NAMALWA (cell line): ENCODE data around the gene JUP.
"Not testable (repeated sequence)": the region's sequence is repeated elsewhere in the genome, so short reads cannot be mapped to it uniquely, and the experiment has no call there.

Experiments used
- DNase-seq: peaks from one replicate; pipeline ENCODE4 v3.0.0-alpha.2; 2015; ENCODE audit warnings: low spot score

The JUP gene

DNA sequence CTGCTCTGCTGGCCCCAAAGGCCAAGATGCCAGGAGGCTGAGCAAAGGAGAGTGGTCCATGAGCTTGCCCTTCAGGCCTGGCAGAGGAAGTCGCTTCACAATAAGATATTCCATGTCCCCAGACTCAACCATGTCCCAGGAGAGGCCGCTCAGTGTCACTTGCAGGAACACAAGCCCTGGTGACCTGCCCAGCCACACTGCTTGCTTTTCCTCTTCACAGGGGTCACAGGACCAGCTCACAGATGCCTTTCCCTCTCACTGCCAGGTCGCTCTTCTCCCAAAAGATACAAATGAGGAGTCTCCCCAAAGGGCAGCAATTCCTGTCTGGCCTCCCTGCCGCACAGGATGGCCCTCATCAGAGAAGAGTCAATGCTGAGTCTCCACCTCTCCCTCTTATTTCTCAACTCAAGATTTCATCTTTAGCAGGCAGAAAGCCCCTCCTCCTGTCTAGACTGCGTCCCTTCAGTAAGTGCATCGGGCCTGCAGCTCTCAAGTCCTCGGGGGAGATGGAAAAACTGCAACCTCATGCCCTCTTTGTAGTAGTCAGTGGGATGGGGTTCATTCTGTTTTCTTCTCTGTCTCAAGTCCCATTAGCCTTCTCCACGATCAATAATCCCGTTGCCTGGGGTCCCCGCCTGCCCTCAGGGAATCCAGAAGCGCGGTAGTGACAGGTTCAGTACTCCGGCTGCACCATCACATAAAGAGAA is 5.0 kb downstream of the JUP start:
- no peak for DNase-seq

- DNase-seq = no peak
These were observed 6.6 kb downstream of the JUP start for GRCh38 chr17:41779954-41780353.

- DNase-seq = no peak
These were observed 8.8 kb downstream of the JUP start for GRCh38 chr17:41777574-41778188.

DNA sequence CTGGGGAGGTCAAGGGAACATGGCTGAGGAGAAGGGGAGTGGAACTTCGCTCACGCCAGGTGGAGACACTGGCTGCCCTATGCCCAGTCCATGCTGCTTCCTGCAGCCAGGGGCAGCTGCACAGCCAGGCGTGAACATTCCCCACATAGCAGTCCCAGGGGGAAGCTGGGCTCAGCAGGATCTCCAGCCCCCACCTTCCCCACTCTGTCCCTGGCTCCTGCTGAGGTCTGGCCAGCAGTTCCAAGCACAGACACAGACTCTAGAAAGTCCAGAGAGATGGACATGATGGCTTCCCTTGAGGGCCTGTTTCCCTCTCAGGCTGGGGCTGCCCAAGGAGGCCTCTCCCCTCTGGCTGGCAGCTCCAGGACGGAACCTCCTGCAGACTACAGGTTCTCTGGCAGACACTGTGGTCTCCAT is 9.3 kb downstream of the JUP start:
- no peak for DNase-seq

DNA sequence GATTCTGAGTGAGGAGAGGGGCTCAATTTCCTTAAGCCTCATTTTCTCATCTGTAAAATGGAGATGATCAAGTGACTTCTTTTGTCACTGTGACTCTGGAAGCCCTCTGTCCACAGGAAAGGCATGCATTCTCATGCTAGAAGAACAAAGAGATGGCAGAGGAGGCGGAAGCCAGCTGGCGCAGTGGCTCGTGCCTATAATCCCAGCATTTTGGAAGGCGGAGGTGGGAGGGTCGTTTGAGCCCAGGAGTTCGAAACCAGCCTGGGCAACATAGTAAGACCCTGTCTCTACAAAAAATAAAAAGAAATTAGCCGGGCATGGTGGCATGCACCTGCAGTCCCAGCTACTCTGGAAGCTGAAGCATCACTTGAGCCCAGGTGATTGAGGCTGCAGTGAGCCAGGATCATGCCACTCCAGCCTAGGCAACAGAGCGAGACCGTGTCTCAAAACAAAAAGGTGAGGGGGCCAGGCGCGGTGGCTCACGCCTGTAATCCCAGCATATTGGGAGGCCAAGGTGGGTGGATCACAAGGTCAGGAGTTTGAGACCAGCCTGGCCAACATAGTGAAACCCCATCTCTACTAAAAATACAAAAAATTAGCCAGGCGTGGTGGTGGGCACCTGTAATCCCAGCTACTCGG is 10.1 kb downstream of the JUP start:
- DNase-seq = not testable (repeated sequence)

- DNase-seq = no peak
These were observed 10.9 kb downstream of the JUP start for GRCh38 chr17:41775394-41776226.

GRCh38 chr17:41773731-41774193 is 12.7 kb downstream of the JUP start:
- no peak for DNase-seq

DNA sequence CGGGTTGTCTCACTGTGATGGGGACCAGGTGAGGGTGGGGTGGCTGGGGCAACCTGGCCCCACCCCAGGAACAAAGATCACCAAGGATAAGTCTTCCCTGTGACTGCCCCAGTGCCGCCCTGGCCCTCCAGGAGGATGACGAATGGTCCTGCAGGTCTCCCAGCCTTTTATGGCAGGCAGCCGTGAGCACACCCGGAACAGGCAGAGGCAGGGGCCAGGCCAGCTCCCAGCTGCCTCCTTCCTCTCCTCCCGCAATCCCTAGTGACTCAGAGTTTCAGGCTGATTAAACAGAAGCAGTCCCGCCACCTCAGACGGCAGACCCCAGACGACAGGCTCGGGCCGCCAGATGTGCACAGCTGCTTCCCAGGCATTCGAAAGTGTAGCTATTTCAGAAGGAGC is 13.3 kb downstream of the JUP start:
- no peak for DNase-seq

- no peak for DNase-seq
These were observed 13.8 kb downstream of the JUP start for GRCh38 chr17:41772586-41773189.

DNA sequence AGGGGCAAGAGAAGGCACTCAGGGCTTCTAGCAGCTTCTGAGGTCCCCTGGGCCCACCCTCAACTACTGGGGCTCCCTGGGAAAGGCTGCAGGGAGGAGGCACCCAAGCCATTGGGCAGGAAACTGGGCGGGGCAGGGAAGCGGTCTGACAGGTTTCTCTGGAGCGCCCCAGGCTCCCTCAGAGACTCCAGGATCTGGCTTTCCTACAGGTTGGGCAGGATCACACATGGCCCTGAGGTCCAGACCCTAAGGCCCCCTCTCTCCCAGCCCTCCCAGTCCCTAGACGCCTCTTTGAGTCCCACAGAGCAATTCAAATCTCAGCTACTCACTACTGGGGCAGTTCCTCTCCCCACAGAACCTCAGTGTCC is 14.3 kb downstream of the JUP start:
- DNase-seq = no peak

DNA sequence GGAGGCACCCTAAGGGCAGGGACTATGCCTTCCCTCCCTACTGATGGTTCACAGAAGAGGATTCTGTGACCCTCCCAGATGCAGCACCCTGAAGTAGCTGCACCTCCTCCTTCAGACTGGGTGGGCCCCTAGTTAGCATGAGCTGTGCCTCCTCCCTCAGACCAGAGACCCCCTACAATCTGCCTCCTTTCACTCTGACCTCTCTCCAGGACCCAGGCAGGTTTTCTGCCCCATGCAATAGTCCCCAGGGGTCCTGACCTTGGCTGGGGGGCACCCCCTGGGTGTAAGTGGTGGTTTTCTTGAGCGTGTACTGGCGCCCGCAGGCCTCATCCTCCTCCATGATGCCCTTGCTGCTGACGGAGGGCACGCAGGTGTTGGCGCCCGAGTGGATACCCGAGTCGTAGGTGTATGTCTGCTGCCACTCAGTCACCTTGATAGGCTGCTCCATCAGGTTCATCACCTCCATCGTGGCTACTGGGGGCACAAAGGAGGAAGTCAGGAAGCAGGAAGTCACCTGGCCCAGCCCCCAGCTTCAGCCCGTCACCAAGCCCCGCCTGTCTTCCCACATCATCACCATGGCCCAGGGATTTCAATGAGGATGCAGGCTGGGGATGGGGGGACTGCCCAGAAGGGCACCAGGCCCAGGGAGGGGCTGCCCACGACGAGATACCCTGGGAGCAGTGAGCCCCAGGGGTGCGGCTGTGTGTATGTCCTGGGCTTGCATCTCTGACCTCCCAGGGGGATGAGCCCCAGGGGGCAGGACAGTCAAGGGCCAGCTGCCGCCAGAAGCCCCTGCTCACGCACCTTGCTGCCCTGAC is 14.9 kb downstream of the JUP start:
- no peak for DNase-seq

DNA sequence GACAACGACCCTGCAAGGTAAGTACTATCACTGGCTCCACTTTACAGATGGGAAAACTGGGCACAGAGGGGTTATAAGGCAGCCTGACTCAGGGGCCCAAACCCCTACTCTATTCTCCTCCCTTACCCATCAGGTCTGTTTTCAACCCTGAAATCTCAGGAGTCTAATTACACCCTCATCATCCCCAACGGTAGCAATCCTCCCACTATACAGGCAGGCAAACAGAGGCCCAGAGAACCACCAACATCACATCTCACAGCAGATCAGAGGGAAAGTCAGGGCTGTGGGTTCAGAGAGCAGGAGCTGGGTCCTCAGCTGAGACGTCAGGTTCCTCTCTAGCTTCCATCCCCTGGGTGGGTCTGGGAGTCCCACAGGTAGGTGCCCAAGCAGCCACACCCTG is 16.5 kb downstream of the JUP start:
- no peak for DNase-seq

DNA sequence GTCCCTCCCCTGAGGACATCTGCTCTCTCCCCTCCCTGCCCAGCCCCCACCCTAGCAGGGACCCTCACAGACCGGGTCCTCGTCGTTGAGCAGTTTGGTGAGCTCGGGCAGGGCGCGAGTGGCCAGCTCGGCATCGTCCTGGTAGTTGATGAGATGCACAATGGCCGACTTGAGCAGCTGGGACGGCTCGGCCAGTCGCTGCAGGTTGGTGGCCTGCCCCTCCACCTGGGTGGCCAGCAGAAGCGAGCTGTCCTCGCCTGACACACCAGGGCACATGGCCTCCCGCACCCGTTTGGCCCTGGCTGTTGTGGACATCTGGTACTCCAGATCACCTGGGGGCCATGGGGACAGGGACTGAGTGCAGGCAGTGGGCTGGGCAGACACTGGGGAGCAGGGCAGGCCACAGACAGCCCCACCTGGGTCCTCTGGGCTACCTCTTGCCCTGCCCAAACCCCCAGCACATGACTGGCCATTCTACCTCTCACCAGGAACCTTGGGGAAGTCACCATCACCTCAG is 17.1 kb downstream of the JUP start:
- DNase-seq = no peak

DNA sequence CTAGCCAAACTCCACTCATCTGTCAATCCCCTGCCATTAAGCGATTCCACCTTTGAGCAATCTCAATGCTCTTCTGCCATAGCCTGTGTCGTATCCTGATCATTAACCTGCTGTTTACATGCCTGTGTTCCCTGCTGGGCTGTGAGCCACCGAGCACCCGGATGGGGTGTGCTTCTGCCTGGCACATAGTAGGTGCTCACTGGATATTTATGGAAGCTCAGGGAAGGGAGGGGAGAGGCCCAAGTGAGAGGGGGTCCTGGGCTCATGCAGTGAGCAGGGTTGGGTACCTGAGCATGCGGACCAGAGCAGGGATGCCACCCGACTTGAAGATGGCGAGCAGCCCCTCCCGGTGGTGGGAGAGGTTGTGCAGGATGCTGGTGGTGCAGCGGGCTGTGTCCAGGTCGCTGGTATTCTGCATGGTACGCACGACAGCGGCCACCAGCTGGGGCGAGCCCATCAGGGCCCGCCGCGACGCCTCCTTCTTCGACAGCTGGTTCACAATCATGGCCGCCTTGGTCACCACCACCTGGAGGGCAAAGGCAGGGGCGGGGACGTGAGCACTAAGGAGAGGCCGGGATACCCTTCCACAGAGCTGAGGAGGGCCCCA is 17.7 kb downstream of the JUP start:
- no peak for DNase-seq

- DNase-seq = no peak
These were observed 19.0 kb downstream of the JUP start for GRCh38 chr17:41767324-41768042.

DNA sequence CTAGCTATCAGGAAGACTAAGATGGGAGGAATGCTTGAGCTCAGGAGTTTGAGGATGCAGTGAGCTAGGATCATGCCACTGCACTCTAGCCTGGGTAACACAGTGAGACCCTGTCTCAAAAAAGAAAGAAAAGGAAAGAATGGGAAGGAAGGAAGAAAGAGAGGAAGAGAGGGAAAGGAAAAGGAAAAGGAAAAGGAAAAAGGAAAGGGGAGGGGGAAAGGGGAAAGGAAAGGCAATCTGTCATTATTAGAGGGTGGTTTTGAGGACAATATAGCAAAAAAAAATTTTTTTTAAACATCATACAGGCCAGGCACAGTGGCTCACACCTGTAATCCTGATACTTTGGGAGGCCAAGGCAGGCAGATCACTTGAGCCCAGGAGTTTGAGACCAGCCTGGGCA is 20.4 kb downstream of the JUP start:
- no peak for DNase-seq

DNA sequence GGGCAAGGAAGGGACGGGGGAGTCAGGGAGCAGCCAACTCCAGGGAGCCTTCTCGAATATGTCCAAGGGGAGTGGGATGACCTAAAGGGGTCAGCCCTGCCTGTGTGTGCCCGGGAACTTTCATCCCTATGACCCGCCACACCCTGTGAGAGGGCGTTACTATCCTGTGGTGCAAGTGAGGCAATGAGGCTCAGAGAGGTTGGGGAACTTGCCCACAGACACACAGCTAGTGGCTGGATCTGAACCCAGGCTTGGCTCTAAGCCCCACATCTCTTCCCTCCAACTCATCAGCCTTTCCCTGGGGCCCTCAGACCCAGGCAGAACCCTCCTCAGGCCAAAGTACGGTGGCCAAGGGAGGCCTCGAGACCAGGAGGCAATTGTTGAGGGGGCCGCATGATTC is 23.2 kb downstream of the JUP start:
- no peak for DNase-seq

GRCh38 chr17:41762841-41763240 is 23.7 kb downstream of the JUP start:
- DNase-seq = no peak

GRCh38 chr17:41762391-41762790 is 24.1 kb downstream of the JUP start:
- no peak for DNase-seq

GRCh38 chr17:41760878-41761277 is 25.6 kb downstream of the JUP start:
- no peak for DNase-seq
